ENCODE measurements around the gene THPO.

DNA sequence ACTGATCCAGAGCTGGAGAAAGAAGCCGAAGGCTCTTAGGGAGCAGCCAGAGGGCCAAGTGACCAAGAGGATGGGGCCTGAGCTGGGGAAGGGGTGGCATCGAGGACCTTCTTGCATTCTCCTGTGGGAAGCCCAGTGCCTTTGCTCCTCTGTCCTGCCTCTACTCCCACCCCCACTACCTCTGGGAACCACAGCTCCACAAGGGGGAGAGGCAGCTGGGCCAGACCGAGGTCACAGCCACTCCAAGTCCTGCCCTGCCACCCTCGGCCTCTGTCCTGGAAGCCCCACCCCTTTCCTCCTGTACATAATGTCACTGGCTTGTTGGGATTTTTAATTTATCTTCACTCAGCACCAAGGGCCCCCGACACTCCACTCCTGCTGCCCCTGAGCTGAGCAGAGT is 11.4 kb upstream of the THPO start:
- TF ChIP-seq, protein P1, sequence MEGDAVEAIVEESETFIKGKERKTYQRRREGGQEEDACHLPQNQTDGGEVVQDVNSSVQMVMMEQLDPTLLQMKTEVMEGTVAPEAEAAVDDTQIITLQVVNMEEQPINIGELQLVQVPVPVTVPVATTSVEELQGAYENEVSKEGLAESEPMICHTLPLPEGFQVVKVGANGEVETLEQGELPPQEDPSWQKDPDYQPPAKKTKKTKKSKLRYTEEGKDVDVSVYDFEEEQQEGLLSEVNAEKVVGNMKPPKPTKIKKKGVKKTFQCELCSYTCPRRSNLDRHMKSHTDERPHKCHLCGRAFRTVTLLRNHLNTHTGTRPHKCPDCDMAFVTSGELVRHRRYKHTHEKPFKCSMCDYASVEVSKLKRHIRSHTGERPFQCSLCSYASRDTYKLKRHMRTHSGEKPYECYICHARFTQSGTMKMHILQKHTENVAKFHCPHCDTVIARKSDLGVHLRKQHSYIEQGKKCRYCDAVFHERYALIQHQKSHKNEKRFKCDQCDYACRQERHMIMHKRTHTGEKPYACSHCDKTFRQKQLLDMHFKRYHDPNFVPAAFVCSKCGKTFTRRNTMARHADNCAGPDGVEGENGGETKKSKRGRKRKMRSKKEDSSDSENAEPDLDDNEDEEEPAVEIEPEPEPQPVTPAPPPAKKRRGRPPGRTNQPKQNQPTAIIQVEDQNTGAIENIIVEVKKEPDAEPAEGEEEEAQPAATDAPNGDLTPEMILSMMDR (IDR thresholded peaks at IDR 0.05; ENCODE audit: low read length): no peak
- TF ChIP-seq EZH2 (optimal IDR thresholded peaks at IDR 0.05; ENCODE audit: low read depth, low read length) (no peak), EZH2phosphoT487 (IDR thresholded peaks at IDR 0.05; ENCODE audit: low read length) (no peak)

All from MM.1S (cell line).